GM23338 (cell line): Measurements from ENCODE around the gene OTOS. TPM values are rescaled to one million over a fixed set of nuclear protein-coding genes. Genes with fewer than 3 reads are reported as not detected.

Experiments used
- ATAC-seq: fragments of 200-7000 bp; cut with Tn5 transposase; 3 replicates; pipeline ENCODE4 v1.9.1; 2020
- DNase-seq: peaks from one replicate; pipeline ENCODE4 v3.0.0-alpha.2; 2015; ENCODE audit warnings: low spot score
- H2AFZ ChIP-seq: fragments of 200-600 bp; sonication (generic); 2 replicates; pipeline ENCODE4 v1.8.0; 2016; ENCODE audit warnings: antibody characterized with exemption, mild to moderate bottlenecking, moderate library complexity
- H3F3A ChIP-seq: fragments of 200-600 bp; sonication (generic); replicated peaks from 2 replicates; pipeline ENCODE4 v1.8.0; 2017; ENCODE audit warnings: antibody characterized with exemption, mixed run types, low read depth
- H3K27ac ChIP-seq: fragments of 200-600 bp; sonication (generic); 2 replicates; pipeline ENCODE4 v1.6.1; 2016; ENCODE audit warnings: low read depth
- H3K27me3 ChIP-seq: fragments of 200-600 bp; sonication (generic); 2 replicates; pipeline ENCODE4 v1.8.0; 2016; ENCODE audit warnings: mild to moderate bottlenecking, mixed run types, moderate library complexity; ENCODE audit not compliant: insufficient read depth
- H3K36me3 ChIP-seq: fragments of 200-600 bp; sonication (generic); 2 replicates; pipeline ENCODE4 v1.8.0; 2016; ENCODE audit warnings: mild to moderate bottlenecking; ENCODE audit not compliant: insufficient read depth
- H3K4me1 ChIP-seq: fragments of 200-600 bp; sonication (generic); 2 replicates; pipeline ENCODE4 v1.8.0; 2016; ENCODE audit warnings: mild to moderate bottlenecking, moderate library complexity; ENCODE audit not compliant: insufficient read depth
- H3K4me2 ChIP-seq: fragments of 200-600 bp; sonication (generic); 2 replicates; pipeline ENCODE4 v1.7.1; 2017; ENCODE audit warnings: mixed run types
- H3K4me3 ChIP-seq: fragments of 200-600 bp; sonication (generic); 2 replicates; pipeline ENCODE4 v1.6.1; 2016; ENCODE audit warnings: mixed run types
- H3K79me2 ChIP-seq: fragments of 200-600 bp; sonication (generic); replicated peaks from 2 replicates; pipeline ENCODE4 v1.8.0; 2017; ENCODE audit warnings: mild to moderate bottlenecking; ENCODE audit not compliant: insufficient read depth
- H3K9me2 ChIP-seq: fragments of 200-600 bp; sonication (generic); 2 replicates; pipeline ENCODE4 v1.8.0; 2017; ENCODE audit not compliant: insufficient read depth
- H4K20me1 ChIP-seq: fragments of 200-600 bp; sonication (generic); replicated peaks from 2 replicates; pipeline ENCODE4 v1.8.0; 2017; ENCODE audit warnings: mild to moderate bottlenecking; ENCODE audit not compliant: insufficient read depth
- H3K27ac Mint-ChIP-seq: 2 replicates; pipeline ENCODE4 v1.8.0; 2020; ENCODE audit warnings: inconsistent platforms, mild to moderate bottlenecking, moderate library complexity, mixed read lengths
- H3K27me3 Mint-ChIP-seq: 3 replicates; pipeline ENCODE4 v1.8.0; 2022; ENCODE audit warnings: low read depth, mild to moderate bottlenecking, moderate library complexity, mixed read lengths, inconsistent platforms; ENCODE audit not compliant: insufficient read depth, poor library complexity
- H3K36me3 Mint-ChIP-seq: 3 replicates; pipeline ENCODE4 v1.8.0; 2021; ENCODE audit warnings: low read depth, mild to moderate bottlenecking, inconsistent platforms, moderate library complexity, mixed read lengths
- H3K4me1 Mint-ChIP-seq: 3 replicates; pipeline ENCODE4 v1.8.0; 2020; ENCODE audit warnings: mild to moderate bottlenecking, inconsistent platforms, mixed read lengths
- H3K4me3 Mint-ChIP-seq: 3 replicates; pipeline ENCODE4 v1.8.0; 2021; ENCODE audit warnings: moderate library complexity, mild to moderate bottlenecking, inconsistent platforms, mixed read lengths
- H3K9me3 Mint-ChIP-seq: 3 replicates; pipeline ENCODE4 v1.8.0; 2020; ENCODE audit warnings: moderate library complexity, mild to moderate bottlenecking, inconsistent platforms, mixed read lengths
- CTCF ChIP-seq, 2 experiments: fragments of 200-600 bp in 1 of 2; sonication (generic) in 1 of 2; conservative IDR thresholded peaks; 2 replicates each; pipeline versions ENCODE4 v1.5.1 to v1.6.1; 2016 to 2017; ENCODE audit warnings: antibody characterized with exemption in 2 of 2, low read depth in 2 of 2, mild to moderate bottlenecking in 2 of 2, moderate library complexity in 1 of 2
- EZH2 ChIP-seq: fragments of 200-600 bp; sonication (generic); IDR thresholded peaks from one replicate; pipeline ENCODE4 v1.8.0; 2017; ENCODE audit warnings: antibody characterized with exemption, mild to moderate bottlenecking, low read depth; ENCODE audit not compliant: unreplicated experiment
- EZH2phosphoT487 ChIP-seq: fragments of 200-600 bp; sonication (generic); IDR thresholded peaks from one replicate; pipeline ENCODE4 v1.8.1; 2018; ENCODE audit warnings: antibody characterized with exemption; ENCODE audit not compliant: unreplicated experiment
- JUNB ChIP-seq: IDR thresholded peaks from one replicate; pipeline ENCODE4 v1.6.1; 2016; ENCODE audit warnings: antibody characterized with exemption; ENCODE audit not compliant: unreplicated experiment
- POLR2AphosphoS5 ChIP-seq: IDR thresholded peaks from 2 replicates; pipeline ENCODE4 v1.6.1; 2016; ENCODE audit warnings: antibody characterized with exemption, low read depth
- REST ChIP-seq: IDR thresholded peaks from one replicate; pipeline ENCODE4 v1.6.1; 2018; ENCODE audit warnings: antibody characterized with exemption; ENCODE audit not compliant: unreplicated experiment
- ZNF331 ChIP-seq: fragments of 250-450 bp; sonication (Bioruptor Pico); IDR thresholded peaks from 2 replicates; pipeline ENCODE4 v1.5.0; 2020; ENCODE audit warnings: low read depth, mild to moderate bottlenecking, moderate library complexity
- ZNF462 ChIP-seq: fragments of 250-450 bp; sonication (Bioruptor Pico); IDR thresholded peaks from 2 replicates; pipeline ENCODE4 v1.5.0; 2020; ENCODE audit warnings: mild to moderate bottlenecking, moderate library complexity
- polyA plus RNA-seq: library from polyadenylated mRNA; unstranded; fragments of >200 nt; fragmentation: Nextera tagmentation; extraction: Ambion mirVana; gene quantifications from 2 replicates; pipeline ENCODE4 v1.2.1, GENCODE V29; 2016
- total RNA-seq: library from RNA; depleted of rRNA; stranded (reverse); fragments of >200 nt; shearing (Covaris generic); gene quantifications from 2 replicates; pipeline ENCODE4 v1.2.3, GENCODE V29; 2014

Gene OTOS
- total and polyA plus RNA-seq, 2 experiments from 2014 or later = 0.40 TPM; not detected in 1

GRCh38 chr2:240131296-240131695, 9.2 kb downstream of the OTOS start (continued):
- TF ChIP-seq ZNF462 (CRISPR knock-in tag) = no peak
- TF ChIP-seq EZH2phosphoT487 = no peak
- TF ChIP-seq JUNB = no peak

GRCh38 chr2:240130393-240131195, 9.9 kb downstream of the OTOS start:
- Mint-ChIP-seq H3K36me3 (peaks cover 83% of the 10 kb centered on the region), H3K9me3 (peaks cover 3% of the 10 kb centered on the region; the same call in 1 of the 3 replicates), H3K27ac (no peak overlapping the region), H3K27me3 (peaks cover 4% of the 10 kb centered on the region), H3K4me1 (peaks cover 18% of the 10 kb centered on the region), H3K4me3 (no peak overlapping the region)
- H3K4me2 ChIP-seq = no peak overlapping the region
- H3K36me3 ChIP-seq = peaks cover 35% of the 10 kb centered on the region
- H2AFZ ChIP-seq = no peak overlapping the region
- H3K4me3 ChIP-seq = no peak overlapping the region
- no peaks in the 10 kb centered on the region for H3K27me3 ChIP-seq
- no peaks in the 10 kb centered on the region for H3K9me2 ChIP-seq
- no peaks in the 10 kb centered on the region for H3F3A ChIP-seq
- H3K4me1 ChIP-seq = no peaks in the 10 kb centered on the region; the same call in 1 of the 2 replicates
- ATAC-seq = no peak
- peaks cover 29% of the 10 kb centered on the region for H3K79me2 ChIP-seq
- no peak for DNase-seq
- no peak overlapping the region for H3K27ac ChIP-seq
- peaks cover 15% of the 10 kb centered on the region for H4K20me1 ChIP-seq
- TF ChIP-seq EZH2 (no peak), CTCF (conservative IDR thresholded peaks at IDR 0.05; ENCODE audit: low read depth in 2 of 2) (no peak), POLR2AphosphoS5 (no peak), EZH2phosphoT487 (no peak), REST (no peak), ZNF331 (CRISPR knock-in tag) (no peak)
